ENCODE measurements around the gene RASSF3. TPM values are rescaled to one million over a fixed set of nuclear protein-coding genes. Genes with fewer than 3 reads are reported as not detected.

Gene RASSF3
- total RNA-seq, 2 donors from 2014 or later: 52.0 to 54.5 TPM

DNA sequence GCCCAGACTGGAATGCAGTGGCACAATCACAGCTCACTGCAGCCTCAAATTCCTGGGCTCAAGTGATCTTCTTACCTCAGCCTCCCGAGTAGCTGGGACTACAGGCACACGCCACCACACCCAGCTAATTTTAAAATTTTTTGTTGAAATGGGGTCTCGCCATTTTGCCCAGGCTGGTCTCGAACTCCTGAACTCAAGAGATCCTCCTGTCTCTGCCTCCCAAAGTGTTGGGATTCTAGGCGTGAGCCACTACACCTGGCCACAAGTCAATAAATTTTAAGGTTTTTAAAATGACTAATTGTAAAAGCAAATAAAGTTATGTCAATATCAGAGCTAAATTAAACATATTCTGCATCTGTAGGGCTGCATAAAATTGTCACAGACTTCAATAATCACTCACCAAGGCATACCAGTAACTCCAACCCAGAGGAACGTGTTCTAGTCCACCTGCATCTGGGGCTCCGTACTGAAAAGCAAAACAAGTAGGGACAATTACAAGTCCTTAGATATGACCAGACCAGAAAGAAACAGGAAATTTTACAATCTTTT, 135.0 kb downstream of the RASSF3 start:
- Histone ChIP-seq H3K4me3 (ENCODE audit: low read length) (no peak overlapping the region), H3K9me3 (ENCODE audit: control insufficient read depth, low read length) (no peaks in the 10 kb centered on the region), H3K36me3 (ENCODE audit: control insufficient read depth, insufficient read depth, low read length) (peaks cover 69% of the 10 kb centered on the region), H3K9ac (ENCODE audit: extremely low read depth, low read length, poor library complexity, severe bottlenecking) (no peak overlapping the region), H3K27me3 (ENCODE audit: control insufficient read depth, insufficient read depth, low read length, poor library complexity, severe bottlenecking) (no peaks in the 10 kb centered on the region), H3K4me1 (ENCODE audit: control insufficient read depth, insufficient read depth, low read length) (no peaks in the 10 kb centered on the region), H3K27ac (ENCODE audit: low read depth, low read length) (no peak overlapping the region)
- no peak for DNase-seq
- TF ChIP-seq, protein P1, sequence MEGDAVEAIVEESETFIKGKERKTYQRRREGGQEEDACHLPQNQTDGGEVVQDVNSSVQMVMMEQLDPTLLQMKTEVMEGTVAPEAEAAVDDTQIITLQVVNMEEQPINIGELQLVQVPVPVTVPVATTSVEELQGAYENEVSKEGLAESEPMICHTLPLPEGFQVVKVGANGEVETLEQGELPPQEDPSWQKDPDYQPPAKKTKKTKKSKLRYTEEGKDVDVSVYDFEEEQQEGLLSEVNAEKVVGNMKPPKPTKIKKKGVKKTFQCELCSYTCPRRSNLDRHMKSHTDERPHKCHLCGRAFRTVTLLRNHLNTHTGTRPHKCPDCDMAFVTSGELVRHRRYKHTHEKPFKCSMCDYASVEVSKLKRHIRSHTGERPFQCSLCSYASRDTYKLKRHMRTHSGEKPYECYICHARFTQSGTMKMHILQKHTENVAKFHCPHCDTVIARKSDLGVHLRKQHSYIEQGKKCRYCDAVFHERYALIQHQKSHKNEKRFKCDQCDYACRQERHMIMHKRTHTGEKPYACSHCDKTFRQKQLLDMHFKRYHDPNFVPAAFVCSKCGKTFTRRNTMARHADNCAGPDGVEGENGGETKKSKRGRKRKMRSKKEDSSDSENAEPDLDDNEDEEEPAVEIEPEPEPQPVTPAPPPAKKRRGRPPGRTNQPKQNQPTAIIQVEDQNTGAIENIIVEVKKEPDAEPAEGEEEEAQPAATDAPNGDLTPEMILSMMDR (conservative IDR thresholded peaks at IDR 0.05): no peak
- WGBS, 2 experiments (ENCODE audit: insufficient coverage in 1 of 2, insufficient read length in 1 of 2): 97 to 100% methylated on average over 5 to 7 of the region's 7 CpGs
- Mint-ChIP-seq H3K27ac (no peak overlapping the region), H3K4me3 (no peak overlapping the region), H3K9me3 (peaks cover 4% of the 10 kb centered on the region), H3K36me3 (ENCODE audit: low read depth) (peaks cover 84% of the 10 kb centered on the region), H3K4me1 (no peaks in the 10 kb centered on the region), H3K27me3 (ENCODE audit: insufficient read depth) (no peaks in the 10 kb centered on the region)

DNA sequence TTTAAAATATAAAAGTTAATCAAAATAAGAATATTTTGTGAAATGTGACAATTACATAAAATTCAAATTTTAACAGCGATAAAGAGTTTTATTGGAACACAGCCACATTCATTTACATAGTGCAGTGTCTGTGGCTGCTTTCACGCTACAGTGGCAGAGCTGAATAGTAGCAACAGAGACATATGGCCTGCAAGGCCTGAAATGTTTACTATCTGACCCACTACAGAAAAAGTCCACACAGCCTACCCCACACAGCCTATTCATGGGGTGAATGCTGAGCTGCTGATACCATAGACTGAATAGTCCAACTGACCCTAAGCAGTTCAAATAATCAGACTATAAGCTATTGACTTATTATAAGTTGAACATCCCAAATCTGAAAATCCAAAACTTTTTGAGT, 135.7 kb downstream of the RASSF3 start:
- Mint-ChIP-seq H3K36me3 (ENCODE audit: low read depth) (peaks cover 82% of the 10 kb centered on the region), H3K27me3 (ENCODE audit: insufficient read depth) (no peaks in the 10 kb centered on the region), H3K4me1 (no peaks in the 10 kb centered on the region), H3K27ac (no peak overlapping the region), H3K9me3 (peaks cover 4% of the 10 kb centered on the region), H3K4me3 (no peak overlapping the region)
- no peak for DNase-seq
- H3K4me3 ChIP-seq (ENCODE audit: low read length): no peak overlapping the region
- no peaks in the 10 kb centered on the region for H3K27me3 ChIP-seq (ENCODE audit: control insufficient read depth, insufficient read depth, low read length, poor library complexity, severe bottlenecking)
- H3K27ac ChIP-seq (ENCODE audit: low read depth, low read length): no peak overlapping the region
- no peaks in the 10 kb centered on the region for H3K9me3 ChIP-seq (ENCODE audit: control insufficient read depth, low read length)
- no peak overlapping the region for H3K9ac ChIP-seq (ENCODE audit: extremely low read depth, low read length, poor library complexity, severe bottlenecking)
- H3K4me1 ChIP-seq (ENCODE audit: control insufficient read depth, insufficient read depth, low read length): no peaks in the 10 kb centered on the region
- TF ChIP-seq, protein P1 (conservative IDR thresholded peaks at IDR 0.05): no peak
- peaks cover 75% of the 10 kb centered on the region for H3K36me3 ChIP-seq (ENCODE audit: control insufficient read depth, insufficient read depth, low read length)
- 97 to 100% methylated on average over 2 of the region's 2 CpGs for WGBS, 2 experiments (ENCODE audit: insufficient coverage in 1 of 2, insufficient read length in 1 of 2)

GRCh38 chr12:64746663-64747062, 136.4 kb downstream of the RASSF3 start:
- H3K9ac ChIP-seq (ENCODE audit: extremely low read depth, low read length, poor library complexity, severe bottlenecking): no peak overlapping the region
- H3K4me1 ChIP-seq (ENCODE audit: control insufficient read depth, insufficient read depth, low read length): no peaks in the 10 kb centered on the region
- no peak overlapping the region for H3K4me3 Mint-ChIP-seq
- H3K4me1 Mint-ChIP-seq: no peaks in the 10 kb centered on the region
- no peak overlapping the region for H3K27ac Mint-ChIP-seq
- H3K9me3 ChIP-seq (ENCODE audit: control insufficient read depth, low read length): no peaks in the 10 kb centered on the region
- no peak overlapping the region for H3K4me3 ChIP-seq (ENCODE audit: low read length)
- no peak overlapping the region for H3K27ac ChIP-seq (ENCODE audit: low read depth, low read length)
- H3K36me3 ChIP-seq (ENCODE audit: control insufficient read depth, insufficient read depth, low read length): peaks cover 82% of the 10 kb centered on the region
- H3K27me3 Mint-ChIP-seq (ENCODE audit: insufficient read depth): no peaks in the 10 kb centered on the region
- TF ChIP-seq, protein P1 (conservative IDR thresholded peaks at IDR 0.05): no peak
- peaks cover 4% of the 10 kb centered on the region for H3K9me3 Mint-ChIP-seq
- 89 to 100% methylated on average over 1 to 2 of the region's 2 CpGs for WGBS, 2 experiments (ENCODE audit: insufficient coverage in 1 of 2, insufficient read length in 1 of 2)
- H3K36me3 Mint-ChIP-seq (ENCODE audit: low read depth): peaks cover 80% of the 10 kb centered on the region
- no peak for DNase-seq
- no peaks in the 10 kb centered on the region for H3K27me3 ChIP-seq (ENCODE audit: control insufficient read depth, insufficient read depth, low read length, poor library complexity, severe bottlenecking)

Small RNAs within 50 kb of the gene (microRNA-seq; reads per million reads assigned to microRNA genes)
- gene MIR548C (ENCODE audit: borderline microRNAs expressed) (not detected), gene MIR548Z (ENCODE audit: borderline microRNAs expressed) (not detected)

Other genes starting within 250 kb of the RASSF3 start
- 1 to 10 TPM in 1 of 2 donors, under 1 TPM in 1; 0.77 to 3.0 TPM for gene C12orf56, start 219.7 kb upstream of the RASSF3 start, total RNA-seq
- gene XPOT, start 206.1 kb upstream of the RASSF3 start, total RNA-seq: 100 to 1,000 TPM in 1 of 2 donors, 10 to 100 TPM in 1; 94.9 to 100 TPM
- gene TBK1, start 158.4 kb upstream of the RASSF3 start, total RNA-seq: 10 to 100 TPM; 23.9 to 25.1 TPM
- gene GNS, start 148.9 kb downstream of the RASSF3 start, total RNA-seq: 10 to 100 TPM; 46.4 to 48.1 TPM
- gene TBC1D30, start 214.2 kb downstream of the RASSF3 start, total RNA-seq: 1 to 10 TPM; 1.7 to 1.9 TPM

Measured in endodermal cell (in vitro differentiated cells).